Measurements from ENCODE around the gene C1QTNF2.

- TF ChIP-seq POLR2A (IDR thresholded peaks at IDR 0.05; ENCODE audit: low read depth, low read length) = no peak
- no peak for TF ChIP-seq SPI1 (IDR thresholded peaks at IDR 0.05; ENCODE audit: low read depth, low read length)
- no peak for TF ChIP-seq POLR2AphosphoS5 (IDR thresholded peaks at IDR 0.05; ENCODE audit: low read depth, low read length)
These were observed 12.5 kb downstream of the C1QTNF2 start for GRCh38 chr5:160357861-160358411.

Measured in GM12891 (cell line).